BJ (cell line): ENCODE results near the gene TTC12. TPM values are rescaled to one million over a fixed set of nuclear protein-coding genes. Genes with fewer than 3 reads are reported as not detected.

Experiments
- CTCF ChIA-PET: fragments of 350-600 bp; formaldehyde crosslinking; extraction: SDS; loops from one replicate; lab custom pipeline; 2021; ENCODE audit warnings: antibody characterized with exemption, inconsistent platforms; lab: Yijun Ruan, JAX
- POLR2A ChIA-PET: fragments of 300-600 bp; sonication (Branson Sonifier 250); formaldehyde crosslinking; extraction: SDS; loops from one replicate; lab custom pipeline; 2021; ENCODE audit warnings: antibody characterized with exemption; lab: Charles Lee
- DNase-seq: peaks from one replicate; pipeline ENCODE4 v3.0.0-alpha.2; 2011; ENCODE audit warnings: low read depth
- H3K27me3 ChIP-seq: 2 replicates; pipeline ENCODE4 v1.6.0; 2011; ENCODE audit warnings: low read length; ENCODE audit not compliant: control insufficient read depth, insufficient read depth
- H3K36me3 ChIP-seq: 2 replicates; pipeline ENCODE4 v1.5.1; 2011; ENCODE audit warnings: low read length; ENCODE audit not compliant: control insufficient read depth, insufficient read depth
- H3K4me3 ChIP-seq: 2 replicates; pipeline ENCODE4 v1.5.1; 2011; ENCODE audit warnings: low read depth, mild to moderate bottlenecking, control low read depth, low read length
- polyA plus RNA-seq: library from polyadenylated mRNA; depleted of rRNA; stranded (reverse); fragments of >200 nt; gene quantifications from 2 replicates; pipeline ENCODE4 v1.2.3, GENCODE V29; 2011
- TF ChIP-seq, protein P1 (sequence below): IDR thresholded peaks from 2 replicates; pipeline ENCODE4 v1.5.1; 2011; ENCODE audit warnings: low read depth, mild to moderate bottlenecking, control low read depth, inconsistent platforms, low read length, moderate library complexity; ENCODE audit not compliant: insufficient read depth

Gene TTC12
- polyA plus RNA-seq, 1 experiment: 14.0 TPM

- CTCF ChIA-PET: no interaction called here
- Histone ChIP-seq H3K36me3 (peaks cover 9% of the 10 kb centered on the region), H3K4me3 (no peak overlapping the region), H3K27me3 (no peaks in the 10 kb centered on the region)
- DNase-seq: no peak
- TF ChIP-seq, protein P1, sequence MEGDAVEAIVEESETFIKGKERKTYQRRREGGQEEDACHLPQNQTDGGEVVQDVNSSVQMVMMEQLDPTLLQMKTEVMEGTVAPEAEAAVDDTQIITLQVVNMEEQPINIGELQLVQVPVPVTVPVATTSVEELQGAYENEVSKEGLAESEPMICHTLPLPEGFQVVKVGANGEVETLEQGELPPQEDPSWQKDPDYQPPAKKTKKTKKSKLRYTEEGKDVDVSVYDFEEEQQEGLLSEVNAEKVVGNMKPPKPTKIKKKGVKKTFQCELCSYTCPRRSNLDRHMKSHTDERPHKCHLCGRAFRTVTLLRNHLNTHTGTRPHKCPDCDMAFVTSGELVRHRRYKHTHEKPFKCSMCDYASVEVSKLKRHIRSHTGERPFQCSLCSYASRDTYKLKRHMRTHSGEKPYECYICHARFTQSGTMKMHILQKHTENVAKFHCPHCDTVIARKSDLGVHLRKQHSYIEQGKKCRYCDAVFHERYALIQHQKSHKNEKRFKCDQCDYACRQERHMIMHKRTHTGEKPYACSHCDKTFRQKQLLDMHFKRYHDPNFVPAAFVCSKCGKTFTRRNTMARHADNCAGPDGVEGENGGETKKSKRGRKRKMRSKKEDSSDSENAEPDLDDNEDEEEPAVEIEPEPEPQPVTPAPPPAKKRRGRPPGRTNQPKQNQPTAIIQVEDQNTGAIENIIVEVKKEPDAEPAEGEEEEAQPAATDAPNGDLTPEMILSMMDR: no peak
- POLR2A ChIA-PET: no interaction called here
Measured at GRCh38 chr11:113341388-113342165, 27.2 kb downstream of the TTC12 start.

- Histone ChIP-seq H3K36me3 (peaks cover 5% of the 10 kb centered on the region; the same call in 1 of the 2 replicates), H3K27me3 (no peaks in the 10 kb centered on the region), H3K4me3 (no peak overlapping the region)
- ChIA-PET POLR2A (no interaction called here), CTCF (interaction anchor here (1.3 kb wide), 1 partner anchor 9 kb away, joined by 3 read pairs; no protein-coding TSS in a partner anchor)
- no peak for DNase-seq
- TF ChIP-seq, protein P1: no peak
Measured at GRCh38 chr11:113345978-113346377, 31.6 kb downstream of the TTC12 start.

DNA sequence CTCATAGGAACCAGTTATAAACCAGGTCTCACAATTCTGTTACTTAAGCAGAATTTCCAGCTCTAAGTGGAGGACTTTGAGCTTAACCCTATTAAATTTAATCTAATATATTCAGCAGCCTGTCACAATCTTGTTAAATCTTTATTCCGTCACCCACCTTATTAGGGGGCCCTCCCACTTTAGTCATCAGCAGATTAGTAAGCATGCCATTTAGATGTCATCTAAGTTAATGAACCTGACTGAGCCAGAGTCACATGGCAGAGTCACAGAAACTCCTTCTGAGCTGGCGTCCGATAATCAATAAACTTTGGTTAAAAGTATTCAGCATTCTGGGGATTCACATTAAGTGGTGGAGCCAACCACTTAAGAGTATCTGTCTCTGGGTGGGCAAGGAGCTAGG lies 35.1 kb downstream of the TTC12 start:
- Histone ChIP-seq H3K36me3 (peaks cover 3% of the 10 kb centered on the region; the same call in 1 of the 2 replicates), H3K27me3 (no peaks in the 10 kb centered on the region), H3K4me3 (no peak overlapping the region)
- no peak for DNase-seq
- POLR2A ChIA-PET: no interaction called here
- CTCF ChIA-PET: interaction anchor here (1.8 kb wide), 1 partner anchor 11 kb away, joined by 5 read pairs; no protein-coding TSS in a partner anchor
- TF ChIP-seq, protein P1: no peak

DNA sequence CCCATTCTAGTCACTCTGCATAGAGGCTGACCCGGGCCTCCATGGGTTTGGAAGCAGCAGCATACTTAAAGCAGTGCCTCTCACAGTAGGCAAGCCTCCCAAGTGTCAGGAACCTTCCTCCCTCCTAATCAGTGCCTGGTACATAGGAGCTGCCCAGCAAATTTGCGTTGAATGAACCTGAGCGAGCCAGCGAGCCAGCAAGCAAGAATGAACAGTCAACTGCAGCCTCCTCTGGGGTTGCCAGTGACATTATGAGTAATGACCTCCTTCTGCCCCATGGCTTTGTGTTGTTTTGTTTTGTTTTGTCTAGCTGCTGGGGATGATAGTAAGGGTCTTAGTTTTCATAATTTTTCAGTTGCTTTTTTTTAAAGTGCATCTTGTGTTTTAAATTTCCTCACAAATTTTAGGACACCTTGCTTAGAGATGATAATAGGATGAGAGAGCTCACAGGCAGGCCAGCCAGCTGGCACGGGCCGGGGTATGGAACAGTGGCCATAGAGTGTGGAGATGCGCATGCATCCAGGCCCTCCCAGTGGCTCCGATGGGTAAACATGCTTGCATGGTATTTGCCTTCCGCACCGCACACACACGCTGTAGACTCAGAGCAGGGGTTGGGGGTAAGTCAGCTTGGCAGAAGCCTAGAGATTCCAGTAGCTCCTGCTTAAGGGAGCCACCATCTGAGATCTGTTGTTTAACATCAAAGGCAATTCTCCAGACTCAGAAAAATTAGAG lies 36.1 kb downstream of the TTC12 start:
- ChIA-PET POLR2A (no interaction called here), CTCF (interaction anchor here (1.8 kb wide), 1 partner anchor 10 kb away, joined by 5 read pairs; no protein-coding TSS in a partner anchor)
- peaks cover 1% of the 10 kb centered on the region; the same call in 1 of the 2 replicates for H3K36me3 ChIP-seq
- no peak overlapping the region for H3K4me3 ChIP-seq
- TF ChIP-seq, protein P1: no peak
- no peaks in the 10 kb centered on the region for H3K27me3 ChIP-seq
- no peak for DNase-seq

DNA sequence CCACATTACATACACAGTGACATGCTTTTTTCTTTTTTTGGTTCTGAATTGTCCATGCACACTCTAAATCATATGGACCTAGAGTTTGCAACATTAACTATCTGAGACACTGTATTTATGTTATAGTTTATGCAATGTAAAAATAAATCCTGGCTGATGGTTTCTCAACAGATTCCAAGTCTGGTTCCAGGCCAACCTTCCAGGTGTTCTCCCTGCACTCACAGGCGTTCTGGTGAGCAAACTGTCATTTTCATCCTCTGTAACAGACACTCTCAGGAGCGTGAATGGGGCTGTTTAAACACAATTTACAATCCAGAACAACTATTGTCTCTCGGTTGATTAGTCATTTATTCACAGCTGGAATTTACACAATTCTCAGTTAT lies 36.7 kb downstream of the TTC12 start:
- H3K27me3 ChIP-seq: no peaks in the 10 kb centered on the region
- CTCF ChIA-PET: interaction anchor here (1.0 kb wide), 1 partner anchor 8 kb away, joined by 4 read pairs; no protein-coding TSS in a partner anchor
- TF ChIP-seq, protein P1: no peak
- H3K4me3 ChIP-seq: no peak overlapping the region
- DNase-seq: no peak
- H3K36me3 ChIP-seq: peaks cover 1% of the 10 kb centered on the region; the same call in 1 of the 2 replicates
- POLR2A ChIA-PET: no interaction called here
